Large intestine (tissue), 3 donors: Measurements from ENCODE around the gene ZDHHC14. TPM values are rescaled to one million over a fixed set of nuclear protein-coding genes. Genes with fewer than 3 reads are reported as not detected.
"Not testable (repeated sequence)": the region's sequence is repeated elsewhere in the genome, so short reads cannot be mapped to it uniquely, and the experiment has no call there.

Experiments
- DNase-seq, 2 donors: peaks; one replicate each; pipeline versions ENCODE4 v3.0.0 to v3.0.0-alpha.2; 2013
- H3K27ac ChIP-seq: one replicate; pipeline ENCODE4 v1.5.1; 2013; ENCODE audit warnings: low read length
- H3K27me3 ChIP-seq: 2 replicates; pipeline ENCODE4 v1.6.1; 2013; ENCODE audit warnings: low read length; ENCODE audit not compliant: control insufficient read depth, insufficient read depth
- H3K36me3 ChIP-seq: 2 replicates; pipeline ENCODE4 v1.6.1; 2013; ENCODE audit warnings: low read length; ENCODE audit not compliant: control insufficient read depth, insufficient read depth
- H3K4me1 ChIP-seq: one replicate; pipeline ENCODE4 v1.6.1; 2013; ENCODE audit warnings: low read length; ENCODE audit not compliant: control insufficient read depth, insufficient read depth
- H3K4me3 ChIP-seq: one replicate; pipeline ENCODE4 v1.5.1; 2013; ENCODE audit warnings: low read length
- H3K9me3 ChIP-seq: one replicate; pipeline ENCODE4 v1.6.1; 2013; ENCODE audit warnings: mild to moderate bottlenecking, low read depth, low read length, moderate library complexity; ENCODE audit not compliant: control insufficient read depth
- whole genome bisulfite sequencing: methylation state at CpG from one replicate; pipeline ENCODE4 v1.1.5; 2013; ENCODE audit warnings: low lambda C conversion rate; ENCODE audit not compliant: insufficient coverage; 5-methylcytosine and 5-hydroxymethylcytosine counted together
- polyA plus RNA-seq: library from polyadenylated mRNA; unstranded; fragments of 120-200 nt; gene quantifications from one replicate; pipeline ENCODE4 v1.2.1, GENCODE V29; 2013

The ZDHHC14 gene
- polyA plus RNA-seq, 1 donor = 26.5 TPM

DNA sequence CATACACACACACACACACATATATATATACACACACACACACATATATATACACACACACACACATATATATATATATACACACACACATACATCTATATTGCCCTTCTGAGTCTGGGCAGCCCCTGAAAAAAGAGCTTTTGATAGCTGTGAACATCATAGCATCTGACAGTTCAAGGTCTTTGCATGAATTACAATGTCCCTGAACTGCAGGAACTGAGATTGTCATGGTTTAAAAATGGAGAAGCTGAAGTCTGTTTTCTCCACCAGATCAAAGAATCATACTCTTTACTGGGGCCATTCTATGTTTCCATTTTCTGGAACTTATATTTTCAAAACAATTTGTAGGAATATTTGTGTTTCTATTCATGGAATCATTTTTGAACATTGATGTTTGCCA, 189.8 kb downstream of the ZDHHC14 start:
- no peaks in the 10 kb centered on the region for H3K9me3 ChIP-seq
- no peak overlapping the region for H3K27ac ChIP-seq
- no peaks in the 10 kb centered on the region for H3K27me3 ChIP-seq
- H3K4me3 ChIP-seq = no peak overlapping the region
- DNase-seq = no peak
- H3K36me3 ChIP-seq = peaks cover 3% of the 10 kb centered on the region
- H3K4me1 ChIP-seq = no peaks in the 10 kb centered on the region

DNA sequence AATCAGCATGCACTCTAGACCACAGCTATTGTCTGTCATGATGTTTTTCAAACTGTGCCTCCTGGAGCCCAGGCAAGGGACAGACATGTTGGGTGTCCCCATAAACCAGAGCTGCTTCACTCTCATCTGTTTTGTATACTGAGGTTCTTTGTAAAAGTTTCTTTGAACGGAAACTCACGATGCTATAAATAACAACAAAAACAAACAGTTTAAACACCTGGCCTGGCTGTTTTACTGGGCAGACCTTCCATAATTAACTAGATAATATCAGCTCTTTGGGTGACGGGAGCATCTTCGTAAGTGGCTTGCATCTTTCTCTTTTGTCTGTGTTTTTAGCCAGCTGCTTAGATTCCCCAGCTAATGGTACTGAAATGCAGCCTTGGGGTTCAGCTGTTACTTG, 190.3 kb downstream of the ZDHHC14 start:
- H3K9me3 ChIP-seq = no peaks in the 10 kb centered on the region
- no peak for DNase-seq
- WGBS = 80% methylated on average over 1 of the region's 4 CpGs
- no peaks in the 10 kb centered on the region for H3K4me1 ChIP-seq
- peaks cover 3% of the 10 kb centered on the region for H3K36me3 ChIP-seq
- H3K4me3 ChIP-seq = no peak overlapping the region
- no peaks in the 10 kb centered on the region for H3K27me3 ChIP-seq
- H3K27ac ChIP-seq = no peak overlapping the region

DNA sequence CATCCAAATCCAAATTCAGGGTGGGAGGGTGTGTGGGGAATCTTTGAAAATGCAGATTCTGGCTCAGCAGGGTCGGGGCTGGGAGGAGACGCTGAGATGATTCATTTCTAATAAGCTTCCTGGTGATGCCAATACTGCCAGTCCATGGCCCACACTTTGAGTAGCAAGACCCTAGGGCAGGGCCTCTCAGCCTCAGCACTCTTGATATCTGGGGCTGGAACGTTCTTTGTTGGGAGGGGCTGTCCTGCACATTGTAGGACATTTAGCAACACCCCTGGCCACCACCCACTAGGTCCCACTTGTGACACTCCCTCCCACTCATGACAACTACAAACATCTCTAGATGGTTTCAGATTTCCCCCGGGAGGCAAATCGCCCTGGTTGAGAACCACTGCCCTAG, 191.0 kb downstream of the ZDHHC14 start:
- no CpG with 5 or more reads among the region's 5 CpGs for WGBS
- Histone ChIP-seq H3K27me3 (no peaks in the 10 kb centered on the region), H3K4me3 (no peak overlapping the region), H3K9me3 (no peaks in the 10 kb centered on the region), H3K36me3 (peaks cover 3% of the 10 kb centered on the region), H3K27ac (no peak overlapping the region), H3K4me1 (no peaks in the 10 kb centered on the region)
- no peak for DNase-seq

DNA sequence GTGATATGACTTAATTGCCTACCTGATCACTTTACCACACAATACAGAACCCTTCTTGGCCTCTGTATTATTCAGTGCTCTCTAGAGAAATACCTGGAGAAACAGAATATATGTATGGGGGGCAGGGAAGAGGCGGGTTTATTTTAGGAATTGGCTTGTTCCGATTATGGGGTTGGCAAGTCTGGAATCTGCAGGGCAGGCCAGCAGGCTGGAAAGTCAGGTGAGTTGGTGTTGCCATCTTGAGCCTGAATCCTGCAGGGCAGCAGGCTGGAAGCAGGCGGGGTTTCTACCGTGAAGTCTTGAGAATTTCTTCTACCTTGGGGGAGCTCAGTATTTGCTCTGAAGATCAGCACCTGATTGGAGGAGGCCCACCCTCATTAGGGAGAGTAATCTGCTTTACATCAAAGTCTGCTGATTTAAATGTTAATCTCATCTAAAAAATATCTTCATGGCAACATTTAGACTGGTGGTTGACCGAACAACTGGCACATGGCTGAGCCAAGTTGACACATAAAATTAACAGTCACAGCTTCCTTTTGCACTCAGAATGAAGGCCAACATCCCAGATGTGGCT, 193.9 kb downstream of the ZDHHC14 start:
- peaks cover 2% of the 10 kb centered on the region for H3K9me3 ChIP-seq
- no CpG with 5 or more reads among the region's 5 CpGs for WGBS
- H3K4me1 ChIP-seq = no peaks in the 10 kb centered on the region

DNA sequence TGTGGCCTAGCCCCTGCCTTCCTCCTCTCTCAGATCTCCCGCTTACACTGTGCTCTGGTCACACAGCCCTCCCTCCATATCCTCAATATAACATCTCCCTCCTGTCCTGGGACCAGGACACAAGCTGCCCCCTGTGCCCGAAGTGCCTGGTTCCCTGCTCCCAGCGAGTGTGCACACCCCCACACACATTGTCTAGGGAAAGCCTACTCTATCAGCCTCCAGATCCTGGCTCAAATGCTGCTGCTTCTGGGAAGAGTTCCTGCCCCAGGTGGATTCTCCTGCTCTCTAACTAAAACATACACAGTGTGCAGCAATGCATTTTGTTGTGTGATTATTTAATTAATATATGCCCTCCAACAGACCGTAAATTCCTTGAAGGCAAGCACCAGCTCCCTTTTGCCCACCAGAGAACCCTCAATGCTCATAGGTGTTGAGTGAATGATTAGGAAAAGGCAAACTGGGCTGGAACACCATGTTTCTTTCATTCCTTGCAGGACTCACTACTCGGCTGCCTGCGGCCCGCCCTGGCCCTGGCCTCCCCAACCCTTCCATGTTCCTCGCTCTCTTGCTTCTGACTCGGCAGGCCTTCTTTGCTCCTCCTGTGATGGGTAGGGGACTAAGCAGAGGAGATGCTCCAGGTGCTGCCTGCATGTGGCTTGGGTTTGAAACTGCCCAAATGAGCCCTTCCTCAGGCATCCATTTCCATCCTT, 194.6 kb downstream of the ZDHHC14 start:
- 80% methylated on average over 1 of the region's 9 CpGs for WGBS
- H3K4me1 ChIP-seq = no peaks in the 10 kb centered on the region
- H3K27ac ChIP-seq = no peak overlapping the region
- H3K9me3 ChIP-seq = peaks cover 2% of the 10 kb centered on the region
- H3K27me3 ChIP-seq = no peaks in the 10 kb centered on the region
- peaks cover 3% of the 10 kb centered on the region for H3K36me3 ChIP-seq
- H3K4me3 ChIP-seq = no peak overlapping the region
- no peak for DNase-seq

More for the DNA sequence above, 193.9 kb downstream of the ZDHHC14 start:
- no peaks in the 10 kb centered on the region for H3K27me3 ChIP-seq
- H3K4me3 ChIP-seq = no peak overlapping the region
- DNase-seq = no peak
- H3K36me3 ChIP-seq = peaks cover 3% of the 10 kb centered on the region
- H3K27ac ChIP-seq = no peak overlapping the region

DNA sequence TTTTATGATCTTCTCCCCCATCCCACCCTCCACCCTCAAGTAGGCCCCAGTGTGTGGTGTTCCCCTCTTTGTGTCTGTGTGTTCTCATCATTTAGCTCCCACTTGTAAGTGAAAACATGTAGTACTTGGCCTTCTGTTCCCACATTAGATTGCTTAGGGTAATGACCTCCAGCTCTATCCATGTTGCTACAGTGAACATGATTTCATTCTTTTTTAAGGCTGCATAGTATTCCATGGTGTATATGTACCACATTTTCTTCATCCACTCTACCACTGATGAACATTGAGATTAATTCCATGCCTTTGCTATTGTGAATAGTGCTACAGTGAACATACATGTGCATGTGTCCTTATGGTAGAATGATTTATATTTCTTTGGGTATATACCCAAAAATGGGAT, 196.0 kb downstream of the ZDHHC14 start:
- not testable (repeated sequence) for H3K36me3 ChIP-seq, DNase-seq, H3K4me1 ChIP-seq, H3K9me3 ChIP-seq, H3K27me3 ChIP-seq, H3K27ac ChIP-seq, H3K4me3 ChIP-seq

DNA sequence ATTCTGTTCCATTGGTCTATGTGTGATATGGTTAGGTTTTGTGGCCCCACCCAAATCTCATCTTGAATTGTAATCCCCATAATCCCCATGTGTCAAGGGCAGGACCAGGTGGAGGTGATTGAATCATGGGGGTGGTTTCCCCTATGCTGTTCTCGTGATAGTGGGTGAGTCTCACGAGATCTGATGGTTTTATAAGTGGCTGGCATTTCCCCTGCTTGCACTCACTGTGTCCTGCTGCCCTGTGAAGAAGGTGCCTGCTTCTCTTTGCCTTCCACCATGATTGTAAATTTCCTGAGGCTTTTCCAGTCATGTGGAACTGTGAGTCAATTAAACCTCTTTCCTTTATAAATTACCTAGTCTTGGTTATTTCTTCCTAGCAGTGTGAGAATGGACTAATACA, 197.5 kb downstream of the ZDHHC14 start:
- H3K4me1 ChIP-seq, H3K4me3 ChIP-seq, H3K27ac ChIP-seq, DNase-seq, H3K27me3 ChIP-seq, H3K9me3 ChIP-seq, H3K36me3 ChIP-seq: not testable (repeated sequence)
- WGBS = no CpG with 5 or more reads among the region's 2 CpGs

DNA sequence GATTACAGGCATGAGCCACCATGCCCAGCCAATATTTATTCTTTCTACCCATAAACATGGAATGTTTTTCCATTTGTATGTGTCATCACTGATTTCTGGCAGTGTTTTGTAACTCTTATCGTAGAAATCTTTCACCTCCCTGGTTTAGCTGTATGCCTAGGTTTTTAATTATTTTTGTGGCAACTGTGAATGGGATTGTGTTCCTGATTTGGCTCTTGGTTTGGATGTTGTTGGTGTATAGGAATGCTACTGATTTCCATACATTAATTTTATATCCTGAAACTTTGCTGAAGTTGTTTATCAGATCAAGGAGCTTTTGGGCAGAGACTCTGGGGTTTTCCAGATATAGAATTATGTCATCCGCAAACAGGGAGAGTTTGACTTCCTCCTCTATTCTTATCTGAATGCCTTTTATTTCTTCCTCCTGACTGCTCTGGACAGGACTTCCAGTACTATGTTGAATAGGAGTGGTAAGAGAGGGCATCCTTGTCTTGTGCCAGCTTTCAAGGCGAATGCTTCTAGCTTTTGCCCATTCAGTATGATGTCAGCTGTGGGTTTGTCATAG, 198.6 kb downstream of the ZDHHC14 start:
- no peak for DNase-seq

DNA sequence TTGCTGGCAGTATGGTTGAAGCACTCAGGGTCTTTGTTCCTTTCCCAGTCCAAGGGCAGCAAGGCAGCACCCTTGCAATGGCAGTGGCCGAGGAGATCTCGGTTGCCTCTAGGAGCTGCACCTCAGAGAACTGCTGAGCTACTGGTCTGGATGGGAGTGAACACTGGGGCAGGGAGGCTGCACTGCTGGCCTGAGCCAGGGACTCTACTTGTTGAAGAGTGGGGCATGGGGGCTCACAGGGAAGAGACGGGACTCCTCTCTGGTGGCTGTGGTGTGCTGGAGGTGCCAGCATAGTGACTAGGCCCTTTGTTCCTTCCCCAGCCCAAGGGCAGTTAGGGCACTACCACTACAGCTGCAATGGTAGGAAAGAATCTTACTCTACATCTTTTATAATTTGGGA, 203.0 kb downstream of the ZDHHC14 start:
- peaks cover 3% of the 10 kb centered on the region for H3K36me3 ChIP-seq
- WGBS = no CpG with 5 or more reads among the region's 3 CpGs
- H3K4me1 ChIP-seq = peaks cover 24% of the 10 kb centered on the region
- no peak overlapping the region for H3K4me3 ChIP-seq
- H3K27me3 ChIP-seq = no peaks in the 10 kb centered on the region
- H3K27ac ChIP-seq = no peak overlapping the region
- no peaks in the 10 kb centered on the region for H3K9me3 ChIP-seq
- no peak for DNase-seq

More for the DNA sequence above, 198.6 kb downstream of the ZDHHC14 start:
- Histone ChIP-seq H3K27ac (no peak overlapping the region), H3K4me3 (no peak overlapping the region), H3K27me3 (no peaks in the 10 kb centered on the region), H3K36me3 (peaks cover 3% of the 10 kb centered on the region), H3K4me1 (no peaks in the 10 kb centered on the region), H3K9me3 (peaks cover 2% of the 10 kb centered on the region)
- no CpG with 5 or more reads among the region's 3 CpGs for WGBS

DNA sequence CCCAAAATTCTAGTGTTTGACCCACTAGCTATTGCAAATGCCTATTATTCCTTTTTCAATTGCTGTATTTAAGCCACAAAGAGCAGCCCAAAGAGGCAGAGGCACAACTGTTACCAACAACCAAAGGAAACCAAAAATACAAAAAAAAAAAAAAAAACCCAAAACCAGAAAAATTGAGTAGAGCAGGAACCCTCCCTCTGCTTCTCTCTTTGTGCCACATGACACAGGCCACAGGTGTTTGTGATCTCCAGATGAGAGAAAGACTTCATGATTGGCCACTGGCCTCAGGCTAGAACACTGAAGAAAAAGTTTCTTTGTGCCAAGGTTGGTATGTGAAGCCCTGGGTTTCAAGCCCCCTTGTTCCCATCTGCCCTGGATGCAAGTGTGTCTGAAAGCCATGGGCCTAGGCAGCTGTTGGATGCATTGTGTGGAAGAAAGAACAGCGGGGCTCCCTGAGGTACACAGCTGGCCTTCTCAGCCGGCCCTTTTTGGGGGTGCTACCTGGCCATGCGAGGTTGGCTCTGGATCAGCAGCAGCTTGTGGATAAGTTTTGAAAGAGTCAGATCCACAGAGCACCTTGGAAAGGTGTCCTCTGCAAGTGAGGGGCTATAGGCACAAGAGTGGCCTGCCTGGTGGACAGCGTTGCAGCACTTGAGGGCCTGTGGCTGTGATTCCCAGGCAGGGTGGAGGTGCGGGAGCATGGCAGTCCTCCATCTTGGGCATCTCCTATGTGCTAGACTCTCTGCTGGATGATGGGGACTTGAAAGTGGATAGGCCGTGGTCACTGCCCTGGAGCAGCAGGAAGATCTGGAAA, 204.5 kb downstream of the ZDHHC14 start:
- Histone ChIP-seq H3K27me3 (no peaks in the 10 kb centered on the region), H3K4me3 (no peak overlapping the region), H3K4me1 (peaks cover 24% of the 10 kb centered on the region), H3K27ac (peak overlapping the region; percentile 65), H3K9me3 (peaks cover 3% of the 10 kb centered on the region), H3K36me3 (peaks cover 3% of the 10 kb centered on the region)
- WGBS = no CpG with 5 or more reads among the region's 6 CpGs
- no peak for DNase-seq
